ENCODE measurements around the gene SPATA13.

Gene SPATA13

GRCh38 chr13:24192057-24192810, 31.7 kb downstream of the SPATA13 start:
- Histone ChIP-seq H3K27ac (ENCODE audit: low read depth, low read length) (no peak overlapping the region), H4K20me1 (ENCODE audit: low read depth, low read length) (no peaks in the 10 kb centered on the region), H3K4me3 (ENCODE audit: insufficient read depth, low read length, poor library complexity, severe bottlenecking) (no peak overlapping the region), H3K9me3 (ENCODE audit: insufficient read depth, low read length) (no peaks in the 10 kb centered on the region), H3K9me2 (replicated peaks; ENCODE audit: insufficient read depth, low read length) (no peaks in the 10 kb centered on the region), H3K79me2 (ENCODE audit: insufficient read depth, low read length) (no peaks in the 10 kb centered on the region), H3K9ac (ENCODE audit: low read length) (no peak overlapping the region), H3K36me3 (ENCODE audit: low read length) (no peaks in the 10 kb centered on the region), H2AFZ (ENCODE audit: low read depth, low read length, severe bottlenecking) (no peak overlapping the region), H3F3A (ENCODE audit: insufficient read depth) (no peaks in the 10 kb centered on the region), H3K4me2 (ENCODE audit: low read depth, low read length, poor library complexity, severe bottlenecking) (no peak overlapping the region), H3K27me3 (ENCODE audit: low read length) (no peaks in the 10 kb centered on the region)
- TF ChIP-seq EZH2phosphoT487 (conservative IDR thresholded peaks at IDR 0.05; ENCODE audit: low read length) (no peak), CTCF (IDR thresholded peaks at IDR 0.05; ENCODE audit: insufficient read depth, low read length, poor library complexity, severe bottlenecking) (no peak)

GRCh38 chr13:24192811-24193162, 32.3 kb downstream of the SPATA13 start:
- Histone ChIP-seq H3K4me3 (ENCODE audit: insufficient read depth, low read length, poor library complexity, severe bottlenecking) (no peak overlapping the region), H3K79me2 (ENCODE audit: insufficient read depth, low read length) (no peaks in the 10 kb centered on the region), H3K36me3 (ENCODE audit: low read length) (no peaks in the 10 kb centered on the region), H3K9ac (ENCODE audit: low read length) (no peak overlapping the region), H3K9me3 (ENCODE audit: insufficient read depth, low read length) (no peaks in the 10 kb centered on the region), H2AFZ (ENCODE audit: low read depth, low read length, severe bottlenecking) (no peak overlapping the region), H3K4me2 (ENCODE audit: low read depth, low read length, poor library complexity, severe bottlenecking) (no peak overlapping the region), H3K9me2 (replicated peaks; ENCODE audit: insufficient read depth, low read length) (no peaks in the 10 kb centered on the region), H3K27ac (ENCODE audit: low read depth, low read length) (no peak overlapping the region), H3K27me3 (ENCODE audit: low read length) (no peaks in the 10 kb centered on the region), H3F3A (ENCODE audit: insufficient read depth) (no peaks in the 10 kb centered on the region), H4K20me1 (ENCODE audit: low read depth, low read length) (no peaks in the 10 kb centered on the region)
- TF ChIP-seq EZH2phosphoT487 (conservative IDR thresholded peaks at IDR 0.05; ENCODE audit: low read length) = no peak
- no peak for TF ChIP-seq CTCF (IDR thresholded peaks at IDR 0.05; ENCODE audit: insufficient read depth, low read length, poor library complexity, severe bottlenecking)

GRCh38 chr13:24194447-24194846, 33.9 kb downstream of the SPATA13 start:
- Histone ChIP-seq H3K9me3 (ENCODE audit: insufficient read depth, low read length) (no peaks in the 10 kb centered on the region), H3K4me3 (ENCODE audit: insufficient read depth, low read length, poor library complexity, severe bottlenecking) (no peak overlapping the region), H3K36me3 (ENCODE audit: low read length) (no peaks in the 10 kb centered on the region), H4K20me1 (ENCODE audit: low read depth, low read length) (no peaks in the 10 kb centered on the region), H2AFZ (ENCODE audit: low read depth, low read length, severe bottlenecking) (no peak overlapping the region), H3F3A (ENCODE audit: insufficient read depth) (no peaks in the 10 kb centered on the region), H3K4me2 (ENCODE audit: low read depth, low read length, poor library complexity, severe bottlenecking) (no peak overlapping the region), H3K27ac (ENCODE audit: low read depth, low read length) (no peak overlapping the region), H3K9me2 (replicated peaks; ENCODE audit: insufficient read depth, low read length) (no peaks in the 10 kb centered on the region), H3K79me2 (ENCODE audit: insufficient read depth, low read length) (no peaks in the 10 kb centered on the region), H3K27me3 (ENCODE audit: low read length) (no peaks in the 10 kb centered on the region), H3K9ac (ENCODE audit: low read length) (no peak overlapping the region)
- no peak for TF ChIP-seq CTCF (IDR thresholded peaks at IDR 0.05; ENCODE audit: insufficient read depth, low read length, poor library complexity, severe bottlenecking)
- no peak for TF ChIP-seq EZH2phosphoT487 (conservative IDR thresholded peaks at IDR 0.05; ENCODE audit: low read length)
